ENCODE data around the gene VAV2. TPM values are rescaled to one million over a fixed set of nuclear protein-coding genes. Genes with fewer than 3 reads are reported as not detected.
A peak's percentile ranks its signal among the peaks of the same experiment; 100 is the strongest.

VAV2 gene
- total RNA-seq, 1 donor from 2014 or later = 15.7 TPM

DNA sequence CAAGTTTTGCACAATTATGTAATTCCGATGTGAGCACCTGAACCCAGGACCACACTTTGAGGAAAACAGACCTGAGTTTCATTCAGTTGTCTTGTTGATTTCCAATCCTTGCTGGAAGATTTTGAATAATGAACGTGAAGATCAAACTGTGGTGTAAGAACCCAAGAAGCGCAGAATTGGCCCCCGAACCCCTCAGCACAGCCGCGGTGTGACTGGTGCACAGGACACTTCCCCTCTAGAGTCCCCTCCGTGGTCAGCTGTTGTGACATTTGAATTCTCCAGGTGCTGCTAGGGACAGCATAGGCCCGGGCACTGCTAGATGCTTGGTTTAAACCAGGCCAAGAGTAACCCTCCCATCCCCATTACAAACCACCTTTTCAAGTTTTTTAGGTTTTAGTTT, 34.9 kb upstream of the VAV2 start:
- DNase-seq = no peak

DNA sequence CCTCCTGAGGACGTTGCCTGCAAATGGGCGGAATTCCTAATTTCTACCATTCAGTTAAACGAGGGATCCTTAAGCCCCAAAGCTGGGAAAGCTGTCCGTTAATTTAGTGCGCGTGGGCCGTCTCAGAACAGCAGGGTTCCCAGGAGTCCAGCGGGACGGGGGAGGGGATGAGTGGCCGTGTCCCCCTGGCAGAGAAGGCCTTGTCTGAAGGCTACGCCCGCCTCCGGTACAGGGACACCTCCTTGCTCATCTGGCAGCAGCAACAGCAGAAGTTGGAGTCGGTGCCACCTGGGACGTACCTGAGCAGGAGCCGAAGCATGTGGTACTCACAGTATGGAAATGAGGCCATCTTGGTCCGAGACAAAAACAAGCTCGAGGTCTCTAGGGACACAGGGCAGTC, 34.5 kb upstream of the VAV2 start:
- no peak for DNase-seq

DNA sequence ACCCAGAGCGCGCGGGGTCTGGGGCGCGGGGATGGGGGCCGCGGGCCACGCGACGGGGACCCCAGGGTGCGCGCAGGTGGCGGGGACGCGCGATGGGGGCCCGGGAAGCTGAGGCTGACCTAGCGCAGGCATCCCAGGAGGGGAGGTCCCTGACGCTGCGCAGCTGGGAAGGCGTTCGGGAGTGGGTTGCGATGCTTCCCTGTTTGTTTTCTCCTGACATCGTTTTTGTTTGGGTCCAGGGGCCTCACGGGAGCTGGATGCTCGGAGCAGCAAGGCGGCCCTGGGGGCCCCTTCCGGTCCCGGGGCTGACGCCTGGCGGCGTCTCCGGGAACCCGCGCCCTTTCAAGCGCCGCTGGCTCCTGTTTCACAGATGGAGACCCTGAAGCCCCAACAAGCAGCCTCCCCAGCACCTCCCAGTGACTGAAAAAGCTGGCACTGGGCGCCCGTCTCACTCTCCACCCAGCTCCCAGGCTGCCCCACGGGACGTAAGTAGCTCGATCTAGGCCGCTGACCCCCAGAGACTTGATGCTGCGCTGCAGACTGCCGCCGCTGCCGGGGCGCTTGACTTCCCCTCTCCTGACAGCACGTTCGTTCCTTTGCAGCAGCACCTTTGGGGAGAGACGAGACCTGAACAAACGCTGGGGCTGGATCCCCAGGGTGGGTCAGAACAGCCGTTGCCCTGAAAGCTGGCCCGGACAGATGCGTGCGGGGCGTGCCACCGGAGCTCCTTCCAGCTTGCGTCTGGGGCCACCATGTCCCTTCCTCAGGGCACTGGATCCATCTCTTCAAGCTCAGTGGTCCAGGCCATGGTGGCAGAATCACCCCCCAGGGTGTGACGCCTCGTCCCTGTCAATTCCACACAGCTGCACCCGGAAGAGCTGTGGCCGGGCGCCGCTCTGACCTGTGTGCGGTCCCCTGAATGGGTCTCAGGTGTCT, 33.8 kb upstream of the VAV2 start:
- DNase-seq = peak; percentile 41

DNA sequence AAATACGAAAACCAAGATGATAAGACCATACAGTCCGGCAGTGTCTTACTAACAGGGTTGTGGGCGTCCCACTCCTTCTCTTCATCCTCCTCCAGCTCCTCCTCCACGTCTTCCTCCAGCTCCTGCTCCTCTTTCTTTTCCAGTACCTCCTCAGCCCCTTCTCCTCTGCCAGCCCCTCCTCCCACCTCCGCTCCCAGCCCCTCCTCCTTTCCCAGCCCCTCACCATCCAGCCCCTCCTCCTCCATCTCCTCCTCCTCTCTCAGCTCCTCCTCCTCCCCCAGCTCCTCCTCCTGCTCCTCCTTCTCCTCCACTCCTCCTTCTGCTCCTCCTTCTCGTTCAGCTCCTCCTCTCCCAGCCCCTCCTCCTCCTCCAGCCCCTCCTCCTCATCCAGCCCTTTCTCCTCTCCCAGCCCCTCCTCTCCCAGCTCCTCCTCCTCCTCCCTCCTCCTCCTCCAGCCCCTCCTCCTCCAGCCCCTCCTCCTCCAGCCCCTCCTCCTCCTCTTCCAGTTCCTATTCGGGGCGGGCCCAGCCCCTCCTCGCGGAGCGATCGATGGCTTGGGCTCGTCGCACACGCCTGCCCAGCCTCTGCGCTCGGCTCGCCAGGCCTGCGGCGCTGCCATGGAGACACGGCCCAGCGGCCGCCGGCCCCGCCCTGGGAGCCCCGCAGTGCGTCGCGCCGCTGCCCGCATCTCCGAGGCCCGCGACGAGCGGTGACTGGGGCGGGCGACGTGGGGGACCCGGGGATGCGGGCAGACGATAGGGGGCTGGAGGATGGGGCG, 32.9 kb upstream of the VAV2 start, which contains the start of gene BRD3OS:
Gene BRD3OS (plus strand): TSS at position 654 of the 778 bp plus-strand sequence. CDS start 1,267 bp downstream, outside the sequence.
- DNase-seq = peak; percentile 99

DNA sequence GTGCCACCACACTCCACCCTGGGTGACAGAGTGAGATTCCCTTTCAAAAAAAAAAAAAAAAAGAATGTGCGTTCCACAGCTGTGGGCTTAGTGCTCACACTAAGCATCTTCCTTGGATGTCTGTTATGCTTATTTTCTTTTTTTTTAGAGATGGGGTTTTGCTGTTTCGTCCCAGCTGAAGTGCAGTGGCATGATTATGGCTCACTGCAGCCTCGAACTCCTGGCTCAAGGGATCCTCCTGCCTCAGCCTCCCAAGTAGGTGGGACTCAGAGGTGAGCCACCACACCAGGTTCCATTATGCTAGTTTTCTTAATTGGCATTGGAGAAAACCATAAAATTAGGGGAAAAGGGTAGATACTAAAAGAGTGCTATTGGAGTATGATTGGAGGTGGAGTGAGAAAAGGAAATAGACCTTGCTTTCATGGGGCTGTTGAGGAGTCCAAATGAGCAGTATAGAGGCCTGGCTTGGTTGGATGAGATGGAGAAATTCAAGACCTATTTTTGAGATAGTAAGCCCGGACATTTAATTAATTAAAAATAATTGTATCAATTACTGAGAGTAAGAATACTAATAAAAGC, 32.2 kb upstream of the VAV2 start:
- no peak for DNase-seq

DNA sequence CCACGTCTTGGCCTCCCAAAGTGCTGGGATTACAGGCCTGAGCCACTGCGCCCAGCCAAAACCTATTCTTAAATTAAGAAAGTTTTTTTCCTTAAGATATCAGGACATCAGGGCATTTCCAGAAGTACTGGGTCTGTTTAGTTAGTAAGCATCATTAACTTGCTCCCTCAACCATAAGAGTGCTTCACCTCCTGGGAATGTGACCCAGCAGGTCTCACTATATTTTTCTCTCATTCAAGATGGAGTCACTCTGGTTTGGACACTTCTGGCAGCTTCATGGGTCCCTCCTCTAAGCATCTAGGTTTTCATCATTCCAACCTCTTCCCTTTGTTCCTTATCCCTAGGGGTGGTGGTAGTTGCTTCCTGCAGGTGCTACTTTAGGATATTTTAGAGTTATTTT, 22.8 kb upstream of the VAV2 start:
- DNase-seq = no peak

DNA sequence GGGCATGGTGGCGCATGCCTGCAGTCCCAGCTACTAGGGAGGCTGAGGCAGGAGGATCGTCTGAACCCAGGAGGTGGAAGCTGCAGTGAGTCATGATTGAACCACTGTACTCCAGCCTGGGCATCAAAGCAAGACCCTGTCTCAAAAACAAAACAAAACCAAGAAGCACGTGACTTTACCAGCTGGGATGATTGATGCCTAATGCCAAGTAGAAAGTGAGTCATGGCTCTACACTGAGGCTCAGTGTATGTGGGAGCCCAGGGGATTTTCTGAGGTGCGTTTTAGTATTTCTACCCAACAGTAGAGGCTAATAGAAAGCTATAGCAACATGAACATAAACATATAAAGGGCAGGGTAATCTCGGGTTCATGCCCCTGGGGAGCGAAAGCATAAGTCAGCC, 19.3 kb upstream of the VAV2 start:
- no peak for DNase-seq

DNA sequence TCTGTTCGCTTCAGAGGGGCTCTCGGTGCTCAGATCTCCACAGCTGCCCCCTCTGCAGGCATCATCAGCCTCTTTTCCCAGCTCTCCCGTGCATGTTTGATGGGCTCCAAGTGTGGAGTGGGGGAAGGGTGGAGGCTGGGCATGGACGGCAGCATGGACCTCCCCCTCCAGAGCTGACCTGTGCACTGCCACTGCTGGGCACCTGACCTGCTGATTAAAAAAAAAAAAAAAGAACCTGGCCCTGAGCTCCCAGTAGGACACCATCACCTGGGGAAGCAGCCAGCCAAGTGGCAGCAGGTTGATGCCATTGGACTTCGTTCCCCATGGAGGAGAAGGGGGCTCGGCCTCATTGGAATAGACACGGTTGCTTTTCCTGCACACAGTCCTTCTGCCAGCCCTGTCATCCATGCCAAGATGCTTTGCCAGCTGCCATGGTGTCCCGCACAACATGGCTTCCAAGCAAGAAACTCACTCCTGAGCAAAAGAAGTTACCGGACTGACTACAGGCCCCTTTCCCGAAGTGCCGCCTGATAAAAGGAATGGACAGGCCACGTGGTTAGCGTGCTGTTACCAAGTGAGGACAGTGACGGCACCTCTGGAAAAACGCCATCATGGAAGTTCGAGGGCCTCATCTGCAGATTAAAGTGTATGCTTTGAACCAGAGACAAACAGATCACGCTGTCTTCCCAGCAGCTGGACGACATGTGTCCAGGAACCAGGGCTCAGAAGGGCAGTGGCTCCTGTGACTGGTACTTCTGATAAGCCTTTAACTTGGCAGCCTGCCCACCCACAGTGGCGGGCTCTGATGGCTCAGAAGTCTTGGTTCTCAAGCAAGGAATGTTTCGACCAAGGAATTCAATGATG, 18.4 kb upstream of the VAV2 start:
- DNase-seq = peak; percentile 81

DNA sequence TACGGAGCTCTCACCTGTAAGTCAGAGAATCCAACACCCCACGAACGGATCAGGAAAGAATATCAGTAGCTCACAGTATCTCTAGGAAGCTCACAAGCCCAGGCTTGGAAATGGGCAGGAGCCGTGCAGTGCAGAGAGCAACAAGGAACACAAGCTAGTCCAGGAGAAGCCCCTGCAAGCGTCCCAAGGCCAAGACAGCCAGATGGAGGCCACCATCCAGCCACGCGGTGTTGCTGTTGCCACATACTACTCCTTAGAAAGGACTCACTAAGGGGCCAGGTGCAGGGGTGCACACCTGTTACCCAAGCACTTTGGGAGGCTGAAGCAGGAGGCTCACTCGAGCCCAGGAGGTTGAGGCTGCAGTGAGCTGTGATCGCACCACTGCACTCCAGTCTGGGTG, 15.4 kb upstream of the VAV2 start:
- DNase-seq = no peak

DNA sequence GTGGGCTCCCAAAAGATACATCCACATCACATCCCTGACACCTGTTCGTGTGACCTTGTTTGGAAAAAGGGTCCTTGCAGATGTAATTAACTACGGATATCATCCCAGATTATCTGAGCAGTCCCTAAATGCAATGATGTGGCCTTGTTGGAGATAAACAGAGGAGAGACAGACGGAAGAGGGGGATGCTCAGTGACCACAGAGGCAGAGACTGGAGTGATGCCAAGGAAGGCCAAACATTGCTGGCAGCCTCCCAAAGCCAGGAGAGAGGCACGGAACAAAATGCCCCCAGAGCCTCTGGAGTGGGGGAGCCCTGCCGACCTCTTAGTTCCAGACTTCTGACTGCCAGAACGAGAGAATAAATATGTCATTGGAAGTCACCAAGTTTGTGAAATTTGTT, 15.0 kb upstream of the VAV2 start:
- DNase-seq = no peak

DNA sequence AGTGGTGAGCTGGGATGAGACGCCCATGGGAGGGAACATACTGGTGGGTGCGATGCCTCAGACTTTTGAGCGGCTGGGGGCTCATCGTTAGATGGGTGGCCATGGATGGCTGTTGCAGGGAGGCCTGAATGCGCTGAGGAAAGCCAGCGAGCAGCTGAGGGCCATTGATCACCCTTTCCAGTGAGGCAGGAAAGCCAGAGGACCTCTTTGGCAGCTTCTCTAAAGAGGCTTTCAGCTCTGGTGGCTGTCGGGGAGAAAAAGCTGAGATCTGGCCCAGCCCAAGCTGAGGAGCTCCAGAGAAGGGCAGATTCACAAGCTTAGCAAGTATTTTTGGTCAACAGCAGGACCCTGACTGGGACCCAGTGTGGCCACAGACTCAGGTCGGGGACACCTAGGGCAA, 13.3 kb upstream of the VAV2 start:
- no peak for DNase-seq

DNA sequence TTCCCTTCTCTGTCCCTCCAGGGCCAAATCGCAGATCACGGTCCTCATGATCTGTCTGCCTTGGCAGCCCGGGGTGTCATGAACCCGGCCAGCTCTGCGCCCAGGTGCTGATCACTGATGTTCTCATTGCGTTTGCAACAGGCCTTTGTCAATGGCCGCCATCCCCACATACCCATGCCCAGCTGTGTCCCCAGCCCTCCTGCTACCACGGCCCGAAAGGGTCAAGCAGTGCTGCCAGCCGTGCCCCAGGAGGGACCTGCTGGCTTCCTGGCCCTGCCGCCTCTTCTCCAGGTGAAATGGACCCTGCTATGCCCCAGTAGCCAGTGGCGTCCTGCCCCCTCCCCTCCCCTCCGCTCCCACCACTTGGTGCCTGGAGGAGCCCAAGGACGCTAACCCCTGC, 12.8 kb upstream of the VAV2 start:
- DNase-seq = no peak

DNA sequence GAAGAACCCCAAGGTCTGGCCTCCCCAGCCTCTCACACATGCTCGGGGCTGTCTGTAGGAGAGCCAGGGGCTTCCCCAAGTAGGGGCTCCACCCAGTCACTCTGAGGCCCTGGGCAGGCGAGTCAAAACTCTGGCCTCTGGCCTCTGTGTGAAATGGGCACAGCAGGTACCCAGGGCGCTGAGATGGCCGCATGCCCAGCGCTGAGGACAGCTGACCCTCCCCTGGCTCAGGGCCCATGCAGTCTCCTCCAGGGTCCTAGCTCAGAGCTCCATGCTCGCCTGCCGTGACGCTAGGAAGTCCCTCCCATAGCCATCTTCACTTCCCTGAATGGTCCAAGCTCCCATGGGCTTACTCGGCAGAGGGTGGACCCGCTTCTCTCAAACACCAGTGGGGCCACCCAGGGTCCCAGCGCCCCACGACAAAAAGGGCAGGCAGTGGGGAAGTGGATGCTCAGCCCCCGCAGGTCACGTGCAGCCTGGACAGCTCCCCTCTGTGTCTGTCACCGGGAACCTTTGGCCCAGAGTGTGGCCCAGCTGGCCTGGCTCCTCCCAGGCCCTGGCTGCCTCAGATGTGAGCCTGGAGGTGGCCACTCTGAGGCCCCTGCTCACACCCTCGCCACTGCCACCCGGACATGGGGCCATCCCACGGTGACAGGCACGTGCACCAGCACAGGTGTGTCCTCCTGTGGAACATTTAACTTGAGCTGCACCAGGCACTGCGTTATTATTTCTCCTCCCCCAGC, 12.2 kb upstream of the VAV2 start:
- no peak for DNase-seq

DNA sequence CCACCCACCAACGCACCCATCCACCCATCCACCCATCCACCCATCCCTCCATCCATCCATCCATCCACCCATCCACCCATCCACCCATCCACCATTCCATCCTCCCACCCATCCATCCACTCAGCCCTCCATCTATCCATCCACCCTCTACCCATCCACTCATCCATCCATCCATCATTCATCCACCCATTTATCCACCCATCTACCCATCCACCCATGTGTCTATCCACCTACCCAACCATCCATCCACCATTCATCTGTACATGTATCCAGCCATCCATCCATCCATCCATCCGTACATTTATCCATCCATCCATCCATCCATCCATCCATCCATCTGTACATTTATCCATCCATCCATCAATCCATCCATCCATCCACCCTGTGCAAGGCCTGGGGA, 11.1 kb upstream of the VAV2 start:
- DNase-seq = no peak

DNA sequence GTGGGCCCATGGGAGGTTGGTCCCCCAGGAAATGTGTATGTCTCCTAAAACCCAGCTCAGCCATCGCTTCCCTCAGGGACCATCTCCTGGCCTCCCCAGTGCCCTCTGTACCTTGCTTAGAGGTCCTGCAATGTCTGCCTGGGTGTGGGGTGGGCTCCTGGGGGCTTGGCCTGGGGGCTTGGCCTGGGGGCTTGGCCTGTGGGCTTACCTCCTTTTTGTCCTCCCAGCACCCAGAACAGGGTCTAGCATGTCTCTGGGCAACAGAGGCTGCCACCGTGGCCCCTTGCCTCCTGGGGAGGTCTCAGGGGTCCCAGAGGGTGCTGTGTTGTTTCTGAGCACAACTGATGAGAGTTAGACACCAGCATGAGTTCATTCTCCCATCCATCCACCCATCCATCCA, 10.7 kb upstream of the VAV2 start:
- DNase-seq = no peak

DNA sequence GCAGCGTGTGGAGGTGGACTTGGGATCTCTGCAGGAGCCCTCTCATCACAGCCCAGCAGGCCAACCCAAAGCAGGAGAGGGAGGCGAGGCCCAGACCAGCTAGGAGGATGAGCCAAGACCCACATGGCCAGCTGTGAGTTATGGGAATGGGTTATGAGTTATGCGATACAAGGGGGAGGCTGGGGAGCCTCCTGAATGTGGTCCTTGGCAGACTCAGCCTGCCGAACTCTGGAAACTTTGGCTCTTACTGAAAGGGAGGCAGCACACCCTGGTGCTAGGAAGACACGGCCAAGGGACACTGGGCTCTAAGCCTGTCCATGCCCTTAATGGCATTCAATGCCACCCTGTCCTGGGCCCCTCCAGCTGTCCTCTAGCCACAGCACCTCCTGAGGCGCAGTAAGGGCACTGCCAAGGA, 7.7 kb upstream of the VAV2 start:
- DNase-seq = peak; percentile 89

DNA sequence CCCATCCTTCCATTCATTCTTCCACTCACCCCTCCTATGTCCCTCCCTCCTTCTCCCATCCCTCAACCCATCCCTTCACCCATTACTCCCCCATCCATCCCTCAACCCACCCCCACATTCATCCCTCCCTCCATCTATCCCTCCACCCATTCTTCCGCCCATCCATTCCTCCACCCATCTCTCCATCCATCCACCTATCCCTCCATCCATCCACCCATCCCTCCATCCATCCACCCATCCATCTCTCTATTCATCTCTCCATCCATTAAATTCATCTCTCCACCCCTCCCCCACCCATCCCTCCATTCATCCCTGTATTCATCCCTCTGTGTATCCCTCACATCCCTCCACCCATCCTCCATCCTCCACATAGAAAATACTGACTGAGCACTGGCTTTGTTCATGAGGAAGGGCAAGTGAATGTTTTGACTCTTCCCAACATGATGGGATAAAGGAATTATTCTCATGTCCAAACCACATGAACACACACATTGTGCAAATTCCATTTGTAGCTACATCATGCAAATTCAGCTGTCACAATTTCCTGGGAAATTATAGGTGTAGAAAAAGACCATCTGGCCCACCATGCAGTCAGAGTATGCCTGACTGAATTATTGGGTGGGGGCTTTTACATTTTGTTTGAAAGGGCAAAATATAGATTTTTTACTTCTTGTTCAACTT, 6.9 kb upstream of the VAV2 start:
- peak; percentile 76 for DNase-seq

DNA sequence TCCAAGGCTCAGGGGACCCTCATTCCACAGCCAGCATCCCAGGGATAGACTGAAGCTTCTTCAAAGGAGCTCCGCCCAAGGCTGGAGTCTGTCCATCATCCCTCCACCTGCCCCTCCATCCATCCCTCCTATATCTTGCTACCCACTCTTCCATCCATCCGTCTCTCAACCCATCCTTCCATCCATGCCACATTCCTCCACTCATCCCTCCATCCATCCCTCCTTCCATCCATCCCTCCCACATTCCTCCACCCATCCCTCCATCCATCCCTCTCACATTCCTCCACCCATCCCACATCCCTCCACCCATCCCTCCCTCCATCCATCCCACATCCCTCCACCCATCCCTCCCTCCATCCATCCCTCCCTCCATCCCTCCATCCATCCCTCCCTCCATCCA, 5.5 kb upstream of the VAV2 start:
- no peak for DNase-seq

DNA sequence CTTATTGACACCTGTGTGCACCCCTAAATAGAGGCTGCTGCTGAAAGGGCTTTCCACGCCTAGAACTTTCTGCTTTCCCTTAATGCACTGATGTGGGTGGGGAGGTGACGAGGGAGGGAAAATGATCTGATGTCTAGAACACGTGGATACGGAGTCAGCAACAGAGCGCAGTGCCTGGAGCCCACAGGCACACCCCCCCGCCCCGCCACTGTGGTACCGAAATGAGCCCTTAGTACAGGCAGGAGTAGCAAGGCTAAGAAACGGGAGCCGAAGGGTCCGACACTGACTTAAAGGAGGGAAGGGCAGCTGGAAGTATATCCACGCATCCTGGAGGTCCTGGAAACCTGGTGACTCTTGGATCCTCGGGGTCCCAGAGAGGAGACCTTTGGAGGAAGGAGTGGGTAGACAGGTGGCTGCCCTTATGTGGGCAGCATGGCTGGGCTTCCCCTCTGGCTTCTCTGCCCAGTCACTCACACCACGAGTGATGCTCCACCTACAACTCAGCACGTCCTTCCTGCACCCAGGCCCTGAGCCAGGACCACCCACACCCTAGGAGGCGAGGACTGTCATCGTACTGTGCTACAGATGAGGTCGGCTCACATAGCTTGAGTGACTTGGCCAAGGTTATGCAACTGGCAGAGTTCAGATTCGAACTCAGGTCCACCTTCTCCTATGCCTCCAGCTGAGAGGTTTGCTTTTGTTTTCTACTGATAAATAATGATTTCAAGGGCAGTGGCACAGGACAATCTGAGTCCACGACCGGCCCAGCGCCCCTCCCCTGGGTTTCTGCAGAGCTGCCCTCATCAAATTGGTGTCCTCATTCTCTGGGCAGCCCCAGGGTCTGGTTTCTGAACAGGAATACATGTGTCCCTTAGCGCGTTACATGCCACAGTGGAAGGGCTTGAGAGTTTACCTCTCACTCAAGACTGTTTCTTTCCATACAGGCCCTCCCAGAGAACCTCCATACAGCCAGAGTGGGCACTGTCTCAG, 4.7 kb upstream of the VAV2 start:
- DNase-seq = no peak

All from tongue (tissue), 2 donors.